ENCODE data around the gene CDC37. TPM values are rescaled to one million over a fixed set of nuclear protein-coding genes. Genes with fewer than 3 reads are reported as not detected.

CDC37 gene
- polyA plus RNA-seq, 1 donor (not counting 4 experiments of a cell fraction or from before 2014, with no cell fraction given), result 376 TPM

GRCh38 chr19:10361569-10362011, 41.8 kb downstream of the CDC37 start:
- no peak overlapping the region for H3K27ac ChIP-seq (ENCODE audit: control insufficient read depth, insufficient read depth, low read length)
- no peaks in the 10 kb centered on the region for H3K27me3 ChIP-seq (ENCODE audit: control insufficient read depth, extremely low read depth, insufficient read depth, low read length)
- TF ChIP-seq CTCF (optimal IDR thresholded peaks at IDR 0.05 in 1 of 3, IDR thresholded peaks at IDR 0.05 in 1 of 3, conservative IDR thresholded peaks at IDR 0.05 in 1 of 3; ENCODE audit: extremely low read depth in 1 of 3, insufficient read depth in 2 of 3, low read length in 3 of 3), result no peak
- no peak for TF ChIP-seq EZH2 (IDR thresholded peaks at IDR 0.05; ENCODE audit: low read length)
- H3K9ac ChIP-seq (ENCODE audit: control insufficient read depth, extremely low read depth, insufficient read depth, low read length), result no peak overlapping the region
- no peak overlapping the region for H2AFZ ChIP-seq (ENCODE audit: control insufficient read depth, low read length)
- FAIRE-seq (no peak), DNase-seq (ENCODE audit: low read depth, low spot score) (no peak)
- peaks cover 5% of the 10 kb centered on the region for H4K20me1 ChIP-seq (ENCODE audit: control insufficient read depth, extremely low read depth, insufficient read depth, low read length)
- no peaks in the 10 kb centered on the region for H3K79me2 ChIP-seq (ENCODE audit: control insufficient read depth, insufficient read depth, low read length)
- no peaks in the 10 kb centered on the region for H3K4me1 ChIP-seq (ENCODE audit: control insufficient read depth, extremely low read depth, insufficient read depth, low read length)
- no peak overlapping the region for H3K4me3 ChIP-seq (ENCODE audit: control insufficient read depth in 2 of 3, extremely low read depth in 1 of 3, insufficient read depth in 2 of 3, low read depth in 1 of 3, low read length in 3 of 3)
- dilution Hi-C loops (cut with MboI; ENCODE audit: extremely low pct_ligation_motif_present, low sequenced_read_pairs), result no loop called here
- H3K9me1 ChIP-seq (ENCODE audit: control insufficient read depth, extremely low read depth, insufficient read depth, low read length), result peaks cover 3% of the 10 kb centered on the region
- H3K36me3 ChIP-seq (ENCODE audit: control insufficient read depth in 2 of 2, extremely low read depth in 1 of 2, insufficient read depth in 2 of 2, low read length in 2 of 2), result peaks cover 9 to 21% of the 10 kb centered on the region in 2 experiments
- no peaks in the 10 kb centered on the region for H3K9me3 ChIP-seq (ENCODE audit: control insufficient read depth, low read depth, low read length)
- H3K4me2 ChIP-seq (ENCODE audit: control insufficient read depth, extremely low read depth, insufficient read depth, low read depth, low read length), result no peak overlapping the region

DNA sequence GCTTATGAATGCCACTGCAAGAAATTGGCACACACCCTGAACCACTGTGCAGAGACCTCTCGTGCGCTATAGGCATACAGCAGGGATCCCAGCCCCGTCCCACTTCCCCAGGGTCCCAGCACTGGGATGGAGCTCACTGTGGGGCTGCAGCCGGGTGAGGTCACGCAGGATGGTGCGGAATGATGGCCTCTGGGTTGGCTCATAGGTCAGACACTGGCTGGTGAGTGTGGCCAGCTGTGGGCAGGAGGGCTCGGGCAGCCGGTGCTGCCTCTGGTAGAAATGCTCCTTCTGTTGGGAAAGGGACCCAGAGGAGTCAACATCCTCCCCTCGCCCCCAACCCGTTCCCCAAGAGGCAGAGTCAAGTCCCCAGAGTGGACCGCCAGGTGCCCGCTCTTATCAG, 46.9 kb downstream of the CDC37 start:
- H3K36me3 ChIP-seq (ENCODE audit: control insufficient read depth in 2 of 2, extremely low read depth in 1 of 2, insufficient read depth in 2 of 2, low read length in 2 of 2), result peaks cover 4 to 25% of the 10 kb centered on the region in 2 experiments

More for the DNA sequence above, 46.9 kb downstream of the CDC37 start:
- TF ChIP-seq EZH2 (IDR thresholded peaks at IDR 0.05; ENCODE audit: low read length) (no peak), CTCF (optimal IDR thresholded peaks at IDR 0.05 in 1 of 3, IDR thresholded peaks at IDR 0.05 in 1 of 3, conservative IDR thresholded peaks at IDR 0.05 in 1 of 3; ENCODE audit: extremely low read depth in 1 of 3, insufficient read depth in 2 of 3, low read length in 3 of 3) (no peak)
- Histone ChIP-seq H2AFZ (ENCODE audit: control insufficient read depth, low read length) (no peak overlapping the region), H3K4me1 (ENCODE audit: control insufficient read depth, extremely low read depth, insufficient read depth, low read length) (no peaks in the 10 kb centered on the region), H3K27me3 (ENCODE audit: control insufficient read depth, extremely low read depth, insufficient read depth, low read length) (no peaks in the 10 kb centered on the region), H3K4me2 (ENCODE audit: control insufficient read depth, extremely low read depth, insufficient read depth, low read depth, low read length) (no peak overlapping the region), H3K9me3 (ENCODE audit: control insufficient read depth, low read depth, low read length) (no peaks in the 10 kb centered on the region), H3K79me2 (ENCODE audit: control insufficient read depth, insufficient read depth, low read length) (no peaks in the 10 kb centered on the region), H4K20me1 (ENCODE audit: control insufficient read depth, extremely low read depth, insufficient read depth, low read length) (no peaks in the 10 kb centered on the region), H3K9me1 (ENCODE audit: control insufficient read depth, extremely low read depth, insufficient read depth, low read length) (no peaks in the 10 kb centered on the region), H3K9ac (ENCODE audit: control insufficient read depth, extremely low read depth, insufficient read depth, low read length) (no peak overlapping the region), H3K27ac (ENCODE audit: control insufficient read depth, insufficient read depth, low read length) (no peak overlapping the region), H3K4me3 (ENCODE audit: control insufficient read depth in 2 of 3, extremely low read depth in 1 of 3, insufficient read depth in 2 of 3, low read depth in 1 of 3, low read length in 3 of 3) (no peak overlapping the region)
- dilution Hi-C loops (cut with MboI; ENCODE audit: extremely low pct_ligation_motif_present, low sequenced_read_pairs), result no loop called here
- DNase-seq (ENCODE audit: low read depth, low spot score), result no peak
- no peak for FAIRE-seq
